Astrocyte (in vitro differentiated cells and primary cell): ENCODE measurements around the gene PDE6B.
"Not testable (repeated sequence)": the region's sequence is repeated elsewhere in the genome, so short reads cannot be mapped to it uniquely, and the experiment has no call there.

Source experiments
- EZH2 ChIP-seq: IDR thresholded peaks from 2 replicates; pipeline ENCODE4 v1.6.1; 2012; ENCODE audit warnings: mild to moderate bottlenecking, low read length, inconsistent platforms; ENCODE audit not compliant: insufficient read depth
- TF ChIP-seq, protein P1 (sequence below): IDR thresholded peaks from 2 replicates; pipeline ENCODE4 v1.5.1; 2011; ENCODE audit warnings: low read depth, mild to moderate bottlenecking, inconsistent platforms, low read length, moderate library complexity; ENCODE audit not compliant: insufficient read depth

DNA sequence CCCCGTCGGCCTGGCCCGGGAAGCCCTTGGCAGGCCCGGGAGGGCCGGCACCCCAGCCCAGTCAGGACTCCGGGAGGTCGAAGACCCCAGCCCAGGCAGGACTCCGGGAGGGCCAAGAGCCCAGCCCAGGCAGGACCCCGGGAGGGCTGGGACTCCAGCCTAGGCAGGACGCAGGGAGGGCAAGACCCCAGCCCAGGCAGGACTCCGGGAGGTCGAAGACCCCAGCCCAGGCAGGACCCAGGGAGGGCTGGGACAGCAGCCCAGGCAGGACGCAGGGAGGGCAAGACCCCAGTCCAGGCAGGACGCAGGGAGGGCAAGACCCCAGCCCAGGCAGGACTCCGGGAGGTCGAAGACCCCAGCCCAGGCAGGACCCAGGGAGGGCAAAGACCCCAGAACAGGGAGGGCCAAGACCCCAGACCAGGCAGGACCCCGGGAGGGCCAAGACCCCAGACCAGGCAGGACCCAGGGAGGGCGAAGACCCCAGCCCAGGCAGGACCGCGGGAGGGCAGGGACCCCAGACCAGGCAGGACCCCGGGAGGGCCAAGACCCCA is 80.8 kb downstream of the PDE6B start:
- TF ChIP-seq, protein P1, sequence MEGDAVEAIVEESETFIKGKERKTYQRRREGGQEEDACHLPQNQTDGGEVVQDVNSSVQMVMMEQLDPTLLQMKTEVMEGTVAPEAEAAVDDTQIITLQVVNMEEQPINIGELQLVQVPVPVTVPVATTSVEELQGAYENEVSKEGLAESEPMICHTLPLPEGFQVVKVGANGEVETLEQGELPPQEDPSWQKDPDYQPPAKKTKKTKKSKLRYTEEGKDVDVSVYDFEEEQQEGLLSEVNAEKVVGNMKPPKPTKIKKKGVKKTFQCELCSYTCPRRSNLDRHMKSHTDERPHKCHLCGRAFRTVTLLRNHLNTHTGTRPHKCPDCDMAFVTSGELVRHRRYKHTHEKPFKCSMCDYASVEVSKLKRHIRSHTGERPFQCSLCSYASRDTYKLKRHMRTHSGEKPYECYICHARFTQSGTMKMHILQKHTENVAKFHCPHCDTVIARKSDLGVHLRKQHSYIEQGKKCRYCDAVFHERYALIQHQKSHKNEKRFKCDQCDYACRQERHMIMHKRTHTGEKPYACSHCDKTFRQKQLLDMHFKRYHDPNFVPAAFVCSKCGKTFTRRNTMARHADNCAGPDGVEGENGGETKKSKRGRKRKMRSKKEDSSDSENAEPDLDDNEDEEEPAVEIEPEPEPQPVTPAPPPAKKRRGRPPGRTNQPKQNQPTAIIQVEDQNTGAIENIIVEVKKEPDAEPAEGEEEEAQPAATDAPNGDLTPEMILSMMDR = not testable (repeated sequence)
- TF ChIP-seq EZH2 = not testable (repeated sequence)
